GM19324 (cell line): ENCODE results near the gene GPR26.

Experiments used
- ATAC-seq: cut with Tn5 transposase; IDR thresholded peaks from one replicate; pipeline ENCODE4 v1.9.1; 2021; ENCODE audit warnings: mild to moderate bottlenecking, moderate library complexity; ENCODE audit not compliant: unreplicated experiment, low FRiP score

GPR26 gene

DNA sequence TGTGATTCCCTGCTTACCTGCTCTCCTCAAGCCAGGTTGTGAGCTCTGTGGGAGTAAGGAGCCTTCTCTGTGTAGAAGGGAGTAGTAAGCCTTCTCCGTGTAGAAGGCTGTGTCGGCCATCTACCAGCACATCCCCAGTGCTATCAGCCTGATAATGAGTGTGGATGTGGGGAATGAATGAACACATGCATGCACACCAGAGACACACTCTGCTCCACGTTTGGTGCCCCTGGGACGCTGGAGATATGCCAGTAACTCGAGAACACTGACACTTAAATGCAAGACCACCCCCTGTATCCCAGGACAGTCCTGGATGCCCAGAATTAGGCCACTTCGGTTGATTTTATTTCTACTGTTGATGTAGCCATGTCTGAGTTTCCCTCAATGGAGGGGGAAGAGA lies 21.1 kb upstream of the GPR26 start:
- ATAC-seq, result no peak

DNA sequence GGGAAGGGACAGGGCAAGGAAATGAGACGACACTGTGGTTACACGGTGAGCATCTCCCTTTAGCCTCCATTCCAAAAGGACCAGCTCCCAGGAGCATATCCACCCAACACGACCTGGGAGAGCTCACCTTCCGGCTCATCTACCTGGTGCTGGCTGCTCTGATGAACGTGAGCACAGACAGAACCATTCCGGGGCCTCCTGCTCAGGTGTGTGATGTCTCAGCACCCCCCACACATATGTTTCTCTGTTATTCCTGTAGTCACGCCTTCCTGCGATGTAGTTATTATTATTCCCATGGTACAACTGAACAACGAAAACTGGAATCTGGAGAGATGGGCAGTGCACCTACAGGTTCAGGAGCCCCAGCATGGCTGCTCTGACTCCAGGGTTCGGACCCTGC lies 20.5 kb upstream of the GPR26 start:
- ATAC-seq, result no peak

DNA sequence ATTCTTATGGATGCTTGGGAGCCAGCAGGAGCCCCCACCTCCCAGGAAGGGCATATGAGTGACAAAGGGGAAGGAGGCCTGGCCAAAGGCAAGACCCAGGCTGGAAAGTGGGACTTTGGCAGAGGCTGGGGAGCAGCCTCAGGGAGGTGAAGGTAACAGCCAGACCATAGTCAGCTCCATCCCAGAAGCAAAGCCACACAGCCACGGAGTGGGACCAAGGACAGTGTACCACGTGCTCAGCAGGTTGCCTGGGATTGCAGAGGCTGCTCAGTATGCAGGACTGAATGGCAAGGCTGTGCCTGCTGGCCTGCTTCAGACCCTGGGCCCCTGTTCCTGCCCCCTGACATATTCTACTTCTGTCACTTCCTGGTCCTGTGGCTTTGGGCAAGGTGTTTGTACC lies 17.6 kb upstream of the GPR26 start:
- ATAC-seq, result no peak

DNA sequence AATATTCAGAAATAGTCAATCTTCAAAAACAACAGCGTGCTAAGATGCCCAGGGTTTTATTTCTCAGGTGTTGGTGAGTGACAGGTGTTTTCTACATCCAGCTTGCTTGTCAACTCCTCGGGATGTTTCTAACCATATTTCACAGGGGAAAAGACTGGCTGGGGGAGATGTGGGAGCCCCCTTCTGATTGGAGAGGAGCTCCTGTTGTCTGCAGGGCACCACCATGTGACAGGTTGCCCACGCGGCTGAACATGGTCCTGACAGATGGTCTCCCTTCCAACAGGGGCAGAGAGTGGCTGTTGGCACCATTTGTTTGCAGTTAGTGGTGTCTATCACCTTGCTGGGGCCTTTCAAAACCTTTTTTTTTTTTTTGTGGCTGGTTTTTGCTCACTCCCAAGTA lies 16.5 kb upstream of the GPR26 start:
- no peak for ATAC-seq

DNA sequence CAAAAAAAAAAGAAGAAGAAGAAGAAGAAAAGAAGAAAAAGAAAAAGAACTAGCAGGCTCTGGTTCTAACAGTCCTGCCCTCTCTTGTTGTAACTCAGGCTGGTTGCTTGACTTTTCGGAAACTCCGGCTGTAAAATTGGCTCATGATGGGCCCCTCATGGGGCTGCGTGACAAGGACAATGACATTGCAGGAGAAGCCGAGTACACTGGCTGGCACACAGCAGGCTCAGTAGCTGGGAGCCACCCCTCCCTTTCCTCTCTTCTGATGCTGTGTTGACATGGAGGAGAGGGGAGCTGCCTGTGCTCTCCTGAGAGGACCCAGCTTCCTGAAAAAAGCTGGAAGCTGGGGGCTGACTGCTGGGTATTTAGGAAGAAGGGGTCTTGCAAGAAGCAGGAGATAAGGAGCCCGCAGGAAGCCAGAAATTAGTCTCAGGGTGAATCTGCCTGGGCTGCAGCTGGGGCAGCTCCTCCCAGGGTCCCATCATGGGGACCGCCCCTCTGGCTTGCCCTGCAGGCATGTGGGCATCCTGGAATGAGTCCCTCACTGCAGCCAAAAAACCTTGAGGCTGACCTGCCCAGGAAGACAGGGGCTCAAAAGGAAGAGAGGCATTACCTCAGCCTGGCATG lies 14.6 kb upstream of the GPR26 start:
- no peak for ATAC-seq

DNA sequence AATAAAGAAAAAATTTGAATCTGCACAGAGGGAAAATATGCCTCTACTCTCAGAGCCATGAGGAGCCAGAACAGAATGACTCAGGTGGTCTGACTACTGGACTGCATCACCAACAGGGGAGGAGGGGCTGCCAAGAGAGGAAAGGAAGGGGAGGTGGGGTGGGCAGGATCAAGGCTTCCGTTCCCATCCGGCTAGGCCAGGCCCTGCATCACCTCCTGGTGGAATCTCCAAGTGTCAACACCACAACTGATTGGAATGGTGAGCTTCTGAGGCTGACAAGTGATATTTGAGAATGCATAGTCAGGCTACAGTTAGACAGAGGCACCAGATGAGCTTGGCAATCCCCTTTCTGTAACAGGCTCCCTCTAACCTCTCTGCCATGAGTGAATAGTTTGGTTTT lies 10.4 kb upstream of the GPR26 start:
- ATAC-seq, result no peak

DNA sequence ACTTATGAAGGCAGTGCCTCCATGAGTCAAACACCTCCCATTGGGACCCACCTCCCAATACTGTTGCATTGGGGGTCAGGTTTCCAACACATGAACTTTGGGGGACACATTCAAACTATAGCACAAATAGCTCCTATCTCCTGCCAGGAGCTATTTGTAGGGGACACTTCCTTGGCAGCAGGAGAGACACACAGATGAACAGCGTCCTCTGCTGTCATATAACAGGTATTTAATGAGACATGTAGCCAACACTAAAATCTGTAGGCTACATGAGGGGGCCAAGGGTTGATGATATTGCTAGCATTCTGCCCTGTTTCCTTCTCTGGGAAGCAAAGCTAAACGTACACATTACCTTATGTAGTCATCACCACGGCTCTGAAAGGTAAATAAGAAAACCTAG lies 2.6 kb upstream of the GPR26 start:
- no peak for ATAC-seq

DNA sequence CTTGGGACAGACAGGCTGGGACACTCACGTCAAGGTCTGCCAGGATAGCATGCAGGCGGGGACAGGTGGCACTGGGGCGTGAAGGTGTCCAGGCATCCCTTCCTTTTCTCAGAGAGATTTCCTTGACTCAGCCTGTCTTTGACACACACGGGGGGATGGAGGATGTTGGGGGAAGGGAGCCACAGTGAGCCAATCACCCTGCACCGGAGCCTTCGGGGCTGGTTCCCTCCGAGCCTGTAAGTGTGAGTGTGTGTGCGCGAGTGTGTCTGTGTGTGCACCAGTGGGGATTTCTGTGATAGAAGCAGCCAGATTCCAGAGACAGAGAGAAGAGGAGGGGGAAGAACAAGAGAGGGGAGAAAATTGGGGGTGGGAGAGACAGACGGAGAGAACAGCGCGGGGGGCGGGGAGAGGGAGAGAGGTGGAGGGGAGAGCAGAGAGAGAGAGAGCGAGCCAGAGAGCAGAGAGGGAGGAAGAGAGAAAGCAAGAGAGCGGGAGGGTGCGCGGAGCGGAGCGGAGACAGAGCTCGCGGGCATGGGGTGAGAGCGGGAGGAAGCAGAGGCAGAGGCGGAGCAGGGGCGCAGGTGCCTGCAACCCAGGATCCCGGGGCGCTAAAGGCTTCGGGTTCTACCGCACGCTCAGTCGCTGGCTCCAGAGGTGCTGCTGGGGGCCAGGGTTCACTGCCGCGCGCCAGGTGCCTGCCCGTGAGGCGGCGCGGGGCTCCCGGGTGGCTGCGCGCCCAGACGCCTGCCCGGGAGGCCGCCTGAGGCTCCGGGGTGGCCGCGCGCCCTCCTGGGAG lies 466 bp upstream of the GPR26 start:
- no peak for ATAC-seq

DNA sequence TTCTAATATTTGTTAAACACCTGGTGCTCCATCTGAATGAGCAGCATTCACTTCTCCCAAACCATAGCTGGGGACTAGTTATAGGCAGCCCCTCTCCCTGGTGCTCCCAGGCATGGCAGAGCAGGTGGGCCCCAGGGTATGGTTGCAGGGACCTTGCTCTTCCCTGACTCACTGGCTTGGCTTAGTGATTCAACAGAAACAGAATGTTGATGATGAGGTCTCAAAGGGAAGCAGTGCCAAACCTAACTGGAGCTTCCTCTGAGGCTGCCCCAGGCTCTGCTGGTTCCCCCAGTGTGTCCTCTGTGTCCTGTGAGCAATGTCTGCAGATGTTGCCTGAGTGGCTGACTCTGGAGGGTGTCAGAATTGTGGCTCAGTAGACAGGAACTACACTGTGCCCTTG lies 3.7 kb downstream of the GPR26 start:
- no peak for ATAC-seq

DNA sequence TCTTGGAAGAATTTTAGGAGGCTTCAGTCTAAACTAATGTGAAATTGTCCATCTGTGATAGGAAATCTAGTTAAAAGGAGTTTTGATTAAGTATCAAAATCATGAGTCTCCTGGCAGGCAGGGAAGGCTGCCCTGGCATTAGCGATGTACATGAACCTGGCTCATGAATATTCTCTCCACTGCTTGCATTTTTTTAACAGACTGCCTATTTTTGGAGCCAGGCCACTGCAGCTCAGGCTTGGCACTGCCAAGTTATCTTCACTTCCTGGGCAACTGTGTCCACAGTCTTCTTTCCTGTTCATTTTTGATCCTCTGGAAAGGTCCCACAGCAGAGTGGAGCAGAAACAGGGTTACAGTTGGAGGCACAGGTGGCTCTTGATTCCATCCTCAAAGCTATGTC lies 7.0 kb downstream of the GPR26 start:
- no peak for ATAC-seq

DNA sequence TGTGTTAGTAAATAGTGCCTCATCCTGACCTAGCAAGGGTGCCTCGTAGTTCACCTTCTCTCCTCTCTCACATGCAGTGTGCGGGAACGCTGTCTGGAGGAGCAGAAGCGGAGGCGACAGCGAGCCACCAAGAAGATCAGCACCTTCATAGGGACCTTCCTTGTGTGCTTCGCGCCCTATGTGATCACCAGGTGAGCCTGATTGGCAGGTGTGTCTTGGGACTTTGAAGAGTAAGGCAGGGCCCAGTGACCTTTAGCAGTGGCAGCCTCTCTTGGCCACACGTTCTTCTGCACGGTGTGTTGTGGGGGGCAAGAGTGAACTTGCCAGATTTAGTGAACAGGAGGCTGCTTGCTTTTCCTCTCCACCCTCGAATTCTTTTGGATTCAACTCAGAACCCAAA lies 8.6 kb downstream of the GPR26 start:
- no peak for ATAC-seq

DNA sequence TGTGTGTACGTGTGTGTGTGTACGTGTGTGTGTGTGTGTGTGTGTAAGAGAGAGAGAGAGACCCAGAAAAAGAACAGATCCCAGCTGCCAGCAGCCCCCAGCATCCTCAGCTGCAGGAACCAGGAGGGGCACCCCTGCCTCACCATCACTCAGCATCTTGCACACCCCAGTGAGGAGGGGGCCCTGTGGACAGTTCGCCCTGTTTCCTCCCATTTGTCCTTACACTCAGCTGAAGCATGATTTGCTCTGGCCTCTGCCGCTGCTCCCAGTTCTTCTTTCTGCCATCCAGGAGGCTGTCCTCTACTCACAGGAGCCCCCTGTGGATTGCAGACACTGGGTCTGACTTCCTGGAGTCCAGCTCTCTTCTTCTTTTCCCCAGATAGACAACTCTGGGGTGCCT lies 9.7 kb downstream of the GPR26 start:
- no peak for ATAC-seq

DNA sequence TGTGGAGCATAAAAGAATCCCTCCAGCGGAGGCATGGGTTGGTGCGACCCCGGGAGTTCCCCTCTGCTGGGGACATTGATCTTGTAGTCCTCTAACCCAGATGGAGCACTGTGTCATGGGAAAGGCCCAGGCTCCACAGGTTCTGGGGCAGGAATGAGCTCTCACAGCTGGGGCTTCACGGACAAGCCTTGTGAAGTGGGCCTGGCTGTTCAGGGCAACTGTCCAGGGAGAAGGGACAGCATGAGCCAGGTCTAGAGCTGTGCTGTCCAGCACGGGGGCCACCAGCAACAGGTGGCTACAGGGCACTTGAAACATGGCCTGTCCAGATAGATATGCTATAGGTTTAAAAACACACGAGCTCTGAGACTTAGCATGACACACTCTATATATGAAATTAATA lies 11.4 kb downstream of the GPR26 start:
- ATAC-seq, result no peak

DNA sequence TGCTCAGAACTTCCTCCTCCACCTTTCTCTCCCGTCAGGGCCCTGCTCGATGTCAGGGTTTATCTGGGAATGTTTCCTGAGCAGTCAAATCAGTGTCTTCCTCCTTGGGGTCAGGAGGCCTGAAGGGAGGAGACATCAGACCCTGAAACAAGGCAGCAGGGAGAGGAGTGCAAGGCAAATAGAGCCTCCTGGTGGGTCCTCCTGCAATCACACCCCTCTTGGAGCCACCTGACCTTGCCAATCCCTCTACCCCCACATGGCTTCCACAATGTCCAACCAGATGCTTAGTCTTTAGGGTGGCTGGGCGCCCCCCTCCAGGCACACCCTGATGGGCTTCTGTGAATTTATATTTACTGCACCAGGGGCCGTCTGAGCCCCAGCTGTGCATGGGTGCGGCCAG lies 12.2 kb downstream of the GPR26 start:
- ATAC-seq, result no peak

DNA sequence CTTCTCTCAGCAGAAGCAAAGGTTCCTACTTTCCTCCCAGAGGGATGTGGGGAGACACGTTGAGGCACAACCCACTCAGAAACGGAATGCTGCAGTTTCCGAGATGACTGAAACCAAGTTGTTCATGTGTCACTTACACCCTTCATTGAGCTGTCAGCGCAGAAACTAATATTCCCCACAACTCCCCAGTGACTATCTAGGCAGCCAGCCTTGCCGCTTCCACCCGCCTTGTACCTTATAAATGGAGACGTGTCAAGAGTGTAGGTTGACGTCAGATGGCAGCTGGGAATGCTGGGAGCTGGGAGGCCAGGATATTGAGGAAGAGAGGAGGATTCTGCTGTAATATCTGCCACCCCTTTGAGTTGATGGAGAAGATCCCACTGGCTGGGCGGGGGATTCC lies 15.1 kb downstream of the GPR26 start:
- ATAC-seq, result no peak

DNA sequence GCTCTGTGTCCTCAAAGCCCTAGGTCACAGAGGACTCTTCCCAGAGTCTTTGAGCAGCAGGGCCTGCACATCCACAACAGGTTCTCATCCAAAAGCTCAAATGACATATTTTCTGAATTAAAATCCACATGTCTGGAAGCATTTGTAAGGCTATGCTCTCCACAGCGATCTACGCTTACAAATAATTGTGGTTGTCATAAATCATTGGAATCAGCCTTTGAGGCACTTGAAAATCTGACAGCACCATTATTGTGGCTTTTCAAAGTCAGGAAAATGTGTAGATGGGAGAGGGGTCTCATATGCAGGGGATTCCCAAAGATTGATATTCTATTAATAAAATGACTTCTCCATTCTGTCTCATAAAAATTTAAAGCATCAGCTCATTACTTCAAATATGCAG lies 16.3 kb downstream of the GPR26 start:
- no peak for ATAC-seq

DNA sequence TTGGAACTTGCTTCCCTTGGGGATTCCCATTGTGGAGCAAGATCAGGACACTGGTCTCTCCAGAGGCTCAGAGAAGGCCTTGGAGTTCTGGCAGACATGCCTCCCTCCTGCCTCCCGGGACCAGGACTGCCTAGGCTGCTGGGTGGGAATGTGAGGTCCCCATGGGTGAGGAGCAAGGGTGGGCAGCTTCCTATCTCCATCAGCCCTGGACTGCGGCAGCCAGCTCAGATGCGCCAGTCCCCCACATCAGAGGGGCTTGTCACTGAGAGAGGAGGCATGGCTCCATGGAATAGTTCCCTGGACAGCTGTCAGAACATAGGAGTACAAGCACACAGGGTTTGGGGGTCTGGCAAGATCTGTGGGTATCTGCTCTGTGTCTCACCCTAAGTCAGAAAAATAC lies 17.3 kb downstream of the GPR26 start:
- no peak for ATAC-seq

DNA sequence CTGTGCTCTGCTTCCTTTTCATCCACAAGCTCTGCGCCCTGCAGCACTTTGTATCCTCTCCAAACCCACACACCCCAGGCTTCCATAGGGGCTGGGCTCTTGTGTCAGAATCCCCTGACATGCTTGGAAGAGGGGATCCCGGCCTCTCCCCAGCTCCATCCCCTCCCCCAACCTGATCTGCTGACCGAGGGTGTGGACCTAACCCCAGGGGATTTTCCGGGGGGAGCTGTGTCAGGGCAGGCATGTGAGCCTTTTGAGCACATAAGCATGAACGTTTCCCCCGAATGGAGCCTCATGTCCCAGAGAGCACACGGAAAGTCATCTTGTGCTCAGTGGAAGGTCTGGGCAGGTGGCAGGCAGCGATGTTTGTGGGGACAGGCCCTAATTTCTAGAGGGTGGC lies 17.7 kb downstream of the GPR26 start:
- no peak for ATAC-seq

DNA sequence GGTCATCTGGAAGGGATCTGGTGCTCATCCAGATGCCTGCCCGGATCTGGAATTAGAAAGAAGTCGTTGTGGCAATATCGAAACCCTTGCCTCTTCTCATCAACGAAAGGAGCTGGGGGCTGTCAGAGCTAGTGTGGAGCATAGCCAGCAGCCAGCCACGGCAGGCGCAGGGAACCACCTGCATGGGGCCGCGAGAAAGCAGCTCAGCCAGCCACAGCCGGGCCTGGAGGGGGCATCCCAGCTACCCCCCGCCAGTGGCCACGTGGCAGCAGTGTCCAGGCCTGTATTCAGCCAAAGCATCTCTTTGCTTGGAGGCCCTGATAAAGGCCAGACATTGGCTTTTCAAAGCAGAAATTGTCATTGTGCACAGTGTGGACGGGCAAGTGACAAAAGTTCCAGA lies 19.1 kb downstream of the GPR26 start:
- no peak for ATAC-seq

DNA sequence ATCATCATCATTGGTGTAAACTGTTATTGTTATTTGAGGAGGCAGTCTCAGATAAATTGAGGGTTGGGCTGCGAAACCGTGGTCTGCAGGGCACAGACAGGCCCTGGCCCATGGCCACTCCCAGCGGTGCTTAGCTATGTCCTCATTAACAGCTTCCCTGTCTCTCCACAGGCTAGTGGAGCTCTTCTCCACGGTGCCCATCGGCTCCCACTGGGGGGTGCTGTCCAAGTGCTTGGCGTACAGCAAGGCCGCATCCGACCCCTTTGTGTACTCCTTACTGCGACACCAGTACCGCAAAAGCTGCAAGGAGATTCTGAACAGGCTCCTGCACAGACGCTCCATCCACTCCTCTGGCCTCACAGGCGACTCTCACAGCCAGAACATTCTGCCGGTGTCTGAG lies 21.6 kb downstream of the GPR26 start:
- ATAC-seq, result no peak

DNA sequence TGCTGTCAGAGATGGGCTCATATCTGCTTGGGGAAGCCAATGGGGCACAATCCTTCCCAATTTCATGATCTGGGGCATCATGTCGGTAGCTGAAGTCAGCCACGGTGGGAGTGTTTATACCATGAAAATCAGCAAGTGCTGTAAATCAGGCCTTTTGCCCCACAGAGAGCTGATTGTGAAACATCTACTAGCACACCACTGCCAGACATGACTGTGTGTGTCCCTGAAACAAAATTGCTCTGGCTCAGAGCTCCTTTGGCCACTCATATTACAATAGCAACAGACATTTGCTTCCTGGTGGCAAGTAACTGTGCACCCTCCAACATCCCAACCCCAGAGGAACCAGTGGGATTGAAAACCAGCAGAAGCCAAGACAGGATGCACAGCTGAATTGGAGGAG lies 23.7 kb downstream of the GPR26 start:
- ATAC-seq, result no peak

DNA sequence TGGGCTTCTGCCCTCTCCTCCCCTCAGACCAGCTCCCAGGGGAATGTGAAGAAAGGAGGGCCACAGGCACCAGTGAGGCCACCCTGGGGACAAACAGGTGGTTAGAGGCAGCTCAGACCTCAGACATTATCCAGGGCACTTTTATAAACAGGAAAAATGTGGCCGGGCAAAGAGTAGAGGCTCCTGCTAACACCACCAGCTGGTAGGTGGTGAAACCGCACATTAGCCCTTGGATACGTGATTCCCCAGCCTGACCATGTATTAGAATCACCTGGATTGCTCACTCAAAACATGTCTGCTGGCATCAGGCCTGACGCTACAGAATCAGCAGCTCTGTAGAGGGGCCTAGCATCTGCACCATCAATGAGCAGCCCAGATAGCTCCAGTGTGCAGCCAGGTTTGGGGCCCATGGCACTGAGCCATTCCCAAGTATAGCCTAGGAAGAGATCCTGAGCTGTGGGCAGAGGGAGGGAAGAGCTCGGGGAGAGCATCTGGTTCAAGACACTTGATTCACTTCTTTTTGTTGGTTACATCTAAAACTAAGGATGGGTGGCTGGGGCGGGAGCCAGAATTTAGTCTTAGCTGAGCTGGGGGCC lies 37.1 kb downstream of the GPR26 start:
- ATAC-seq, result no peak
